ENCODE data around the gene ACTRT3. TPM values are rescaled to one million over a fixed set of nuclear protein-coding genes. Genes with fewer than 3 reads are reported as not detected.
A peak's percentile ranks its signal among the peaks of the same experiment; 100 is the strongest.

ACTRT3 gene
- total RNA-seq, 1 donor from 2014 or later, result 3.7 TPM

- no peak overlapping the region for H3K27ac Mint-ChIP-seq (ENCODE audit: unreplicated experiment)
- H3K4me3 Mint-ChIP-seq (ENCODE audit: unreplicated experiment), result peak overlapping the region; percentile 75
- peak; percentile 67 for DNase-seq (ENCODE audit: low read depth)
- no peaks in the 10 kb centered on the region for H3K9me3 ChIP-seq (ENCODE audit: insufficient read depth, low read depth, low read length)
- peak; percentile 55 for FAIRE-seq
- peak overlapping the region; percentile 99 for H2AFZ ChIP-seq (ENCODE audit: low read depth, low read length)
- no peaks in the 10 kb centered on the region for H4K20me1 ChIP-seq (ENCODE audit: insufficient read depth, low read length)
- H3K27me3 ChIP-seq (ENCODE audit: insufficient read depth, low read length), result no peaks in the 10 kb centered on the region
- H3K36me3 ChIP-seq (ENCODE audit: insufficient read depth, low read length), result no peaks in the 10 kb centered on the region
- H3K9me3 Mint-ChIP-seq (ENCODE audit: unreplicated experiment), result peaks cover 20% of the 10 kb centered on the region
- peaks cover 4% of the 10 kb centered on the region for H3K27me3 Mint-ChIP-seq (ENCODE audit: low read depth, unreplicated experiment)
- peak overlapping the region; percentile 29 for H3K27ac ChIP-seq (ENCODE audit: low read depth, low read length)
- H3K4me1 ChIP-seq (ENCODE audit: insufficient read depth, low read length), result peaks cover 19% of the 10 kb centered on the region
- no peaks in the 10 kb centered on the region for H3K79me2 ChIP-seq (ENCODE audit: insufficient read depth, low read length)
- H3K36me3 Mint-ChIP-seq (ENCODE audit: low read depth, unreplicated experiment), result peaks cover 2% of the 10 kb centered on the region
- H3K4me3 ChIP-seq (ENCODE audit: insufficient read depth, low read depth, low read length), result peak overlapping the region; percentile 63
- H3K9ac ChIP-seq (ENCODE audit: low read length), result peak overlapping the region; percentile 82
- TF ChIP-seq, protein P1, sequence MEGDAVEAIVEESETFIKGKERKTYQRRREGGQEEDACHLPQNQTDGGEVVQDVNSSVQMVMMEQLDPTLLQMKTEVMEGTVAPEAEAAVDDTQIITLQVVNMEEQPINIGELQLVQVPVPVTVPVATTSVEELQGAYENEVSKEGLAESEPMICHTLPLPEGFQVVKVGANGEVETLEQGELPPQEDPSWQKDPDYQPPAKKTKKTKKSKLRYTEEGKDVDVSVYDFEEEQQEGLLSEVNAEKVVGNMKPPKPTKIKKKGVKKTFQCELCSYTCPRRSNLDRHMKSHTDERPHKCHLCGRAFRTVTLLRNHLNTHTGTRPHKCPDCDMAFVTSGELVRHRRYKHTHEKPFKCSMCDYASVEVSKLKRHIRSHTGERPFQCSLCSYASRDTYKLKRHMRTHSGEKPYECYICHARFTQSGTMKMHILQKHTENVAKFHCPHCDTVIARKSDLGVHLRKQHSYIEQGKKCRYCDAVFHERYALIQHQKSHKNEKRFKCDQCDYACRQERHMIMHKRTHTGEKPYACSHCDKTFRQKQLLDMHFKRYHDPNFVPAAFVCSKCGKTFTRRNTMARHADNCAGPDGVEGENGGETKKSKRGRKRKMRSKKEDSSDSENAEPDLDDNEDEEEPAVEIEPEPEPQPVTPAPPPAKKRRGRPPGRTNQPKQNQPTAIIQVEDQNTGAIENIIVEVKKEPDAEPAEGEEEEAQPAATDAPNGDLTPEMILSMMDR (IDR thresholded peaks at IDR 0.05; ENCODE audit: insufficient read depth, low read depth, low read length), result no peak
- TF ChIP-seq EZH2 (IDR thresholded peaks at IDR 0.05; ENCODE audit: insufficient read depth, low read length), result no peak
- H3K4me2 ChIP-seq (ENCODE audit: low read length), result peak overlapping the region; percentile 87
- H3K4me1 Mint-ChIP-seq (ENCODE audit: low read depth, unreplicated experiment), result peaks cover 3% of the 10 kb centered on the region
Measured at GRCh38 chr3:169811631-169812331, 42.4 kb upstream of the ACTRT3 start.

GRCh38 chr3:169809230-169809795 is 40.0 kb upstream of the ACTRT3 start:
- Histone ChIP-seq H3K27me3 (ENCODE audit: insufficient read depth, low read length) (no peaks in the 10 kb centered on the region), H3K9me3 (ENCODE audit: insufficient read depth, low read depth, low read length) (no peaks in the 10 kb centered on the region), H4K20me1 (ENCODE audit: insufficient read depth, low read length) (no peaks in the 10 kb centered on the region), H2AFZ (ENCODE audit: low read depth, low read length) (no peak overlapping the region), H3K36me3 (ENCODE audit: insufficient read depth, low read length) (no peaks in the 10 kb centered on the region), H3K4me2 (ENCODE audit: low read length) (no peak overlapping the region), H3K4me3 (ENCODE audit: insufficient read depth, low read depth, low read length) (no peak overlapping the region), H3K27ac (ENCODE audit: low read depth, low read length) (no peak overlapping the region), H3K79me2 (ENCODE audit: insufficient read depth, low read length) (no peaks in the 10 kb centered on the region), H3K9ac (ENCODE audit: low read length) (no peak overlapping the region), H3K4me1 (ENCODE audit: insufficient read depth, low read length) (peaks cover 19% of the 10 kb centered on the region)
- Mint-ChIP-seq H3K9me3 (ENCODE audit: unreplicated experiment) (peaks cover 10% of the 10 kb centered on the region), H3K27me3 (ENCODE audit: low read depth, unreplicated experiment) (peaks cover 4% of the 10 kb centered on the region), H3K4me1 (ENCODE audit: low read depth, unreplicated experiment) (peaks cover 3% of the 10 kb centered on the region), H3K27ac (ENCODE audit: unreplicated experiment) (no peak overlapping the region), H3K4me3 (ENCODE audit: unreplicated experiment) (no peak overlapping the region), H3K36me3 (ENCODE audit: low read depth, unreplicated experiment) (peaks cover 2% of the 10 kb centered on the region)
- no peak for TF ChIP-seq EZH2 (IDR thresholded peaks at IDR 0.05; ENCODE audit: insufficient read depth, low read length)
- FAIRE-seq, result no peak
- no peak for DNase-seq (ENCODE audit: low read depth)

DNA sequence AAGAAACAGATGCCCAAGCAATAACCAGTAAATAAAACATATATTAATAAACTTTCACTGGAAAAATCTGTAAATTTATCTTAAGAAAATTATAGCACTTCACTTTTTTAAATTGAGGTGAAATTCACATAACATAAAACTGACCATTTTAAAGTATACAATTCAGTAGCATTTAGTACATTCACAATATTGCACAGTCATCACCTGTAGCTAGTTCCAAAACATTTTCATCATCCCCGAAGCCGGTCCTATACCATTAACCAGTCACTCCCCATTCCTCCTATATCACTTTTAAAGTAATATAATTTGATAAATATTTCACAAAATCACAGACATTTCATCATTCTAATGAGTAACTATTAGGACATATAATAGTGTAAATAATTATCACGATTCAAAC is 35.3 kb upstream of the ACTRT3 start:
- no peak overlapping the region for H3K4me2 ChIP-seq (ENCODE audit: low read length)
- no peaks in the 10 kb centered on the region for H3K27me3 ChIP-seq (ENCODE audit: insufficient read depth, low read length)
- Mint-ChIP-seq H3K27me3 (ENCODE audit: low read depth, unreplicated experiment) (no peaks in the 10 kb centered on the region), H3K36me3 (ENCODE audit: low read depth, unreplicated experiment) (peaks cover 2% of the 10 kb centered on the region), H3K4me3 (ENCODE audit: unreplicated experiment) (no peak overlapping the region), H3K27ac (ENCODE audit: unreplicated experiment) (no peak overlapping the region), H3K9me3 (ENCODE audit: unreplicated experiment) (no peaks in the 10 kb centered on the region), H3K4me1 (ENCODE audit: low read depth, unreplicated experiment) (no peaks in the 10 kb centered on the region)
- FAIRE-seq (no peak), DNase-seq (ENCODE audit: low read depth) (no peak)
- no peaks in the 10 kb centered on the region for H4K20me1 ChIP-seq (ENCODE audit: insufficient read depth, low read length)
- H3K4me3 ChIP-seq (ENCODE audit: insufficient read depth, low read depth, low read length), result no peak overlapping the region
- no peak overlapping the region for H3K9ac ChIP-seq (ENCODE audit: low read length)
- no peaks in the 10 kb centered on the region for H3K36me3 ChIP-seq (ENCODE audit: insufficient read depth, low read length)
- H3K4me1 ChIP-seq (ENCODE audit: insufficient read depth, low read length), result no peaks in the 10 kb centered on the region
- H3K79me2 ChIP-seq (ENCODE audit: insufficient read depth, low read length), result no peaks in the 10 kb centered on the region
- H3K9me3 ChIP-seq (ENCODE audit: insufficient read depth, low read depth, low read length), result no peaks in the 10 kb centered on the region
- no peak for TF ChIP-seq EZH2 (IDR thresholded peaks at IDR 0.05; ENCODE audit: insufficient read depth, low read length)
- TF ChIP-seq, protein P1 (IDR thresholded peaks at IDR 0.05; ENCODE audit: insufficient read depth, low read depth, low read length), result no peak
- no peak overlapping the region for H3K27ac ChIP-seq (ENCODE audit: low read depth, low read length)
- no peak overlapping the region for H2AFZ ChIP-seq (ENCODE audit: low read depth, low read length)
